Left colon (tissue), 2 donors: ENCODE measurements around the gene FLCN. TPM values are rescaled to one million over a fixed set of nuclear protein-coding genes. Genes with fewer than 3 reads are reported as not detected.
A peak's percentile ranks its signal among the peaks of the same experiment; 100 is the strongest.
"Not testable (repeated sequence)": the region's sequence is repeated elsewhere in the genome, so short reads cannot be mapped to it uniquely, and the experiment has no call there.

Experiments
- ATAC-seq: fragments of 200-7000 bp; cut with Tn5 transposase; one replicate; pipeline ENCODE4 v1.9.1; 2020; ENCODE audit warnings: mild to moderate bottlenecking, moderate library complexity
- DNase-seq, 2 donors: peaks; one replicate each; pipeline ENCODE4 v3.0.0-alpha.2; 2020
- intact Hi-C, 2 donors: fragments of 100-400 bp; cut with DNase I in 1 of 2; cut with micrococcal nuclease in 1 of 2; formaldehyde crosslinking; loops; one replicate each; pipeline versions ENCODE4 v1.11.2 to v1.14.0; 2022; cut with DNase I, micrococcal nuclease
- total RNA-seq, 2 donors: library from RNA; stranded (reverse); fragmentation: NEBNext Ultra II Directional; extraction: Animal tissue kit (Norgen Biotek cat#: 25700); gene quantifications; one replicate each; pipeline ENCODE4 v1.2.1, GENCODE V29; 2021
- donor health status: DM: no; HTN: no; CAD: no.
- donor health status: DM: yes; HTN: yes; CAD: no.

The FLCN gene
- total RNA-seq, 2 donors from 2014 or later: 46.9 to 50.1 TPM

- ATAC-seq: no peak
- intact Hi-C loops: no loop called here
- DNase-seq: no peak
These were observed 40.2 kb downstream of the FLCN start for GRCh38 chr17:17196776-17197175.

GRCh38 chr17:17195466-17195865 lies 41.5 kb downstream of the FLCN start:
- ATAC-seq, intact Hi-C loops, DNase-seq: not testable (repeated sequence)

GRCh38 chr17:17191961-17192381 lies 45.0 kb downstream of the FLCN start:
- ATAC-seq (no peak), DNase-seq (no peak)
- intact Hi-C loops: no loop called here

- intact Hi-C loops: no loop called here
- peak; percentile 17 for ATAC-seq
These were observed 45.6 kb downstream of the FLCN start for GRCh38 chr17:17191346-17191792.

GRCh38 chr17:17190188-17190587 lies 46.8 kb downstream of the FLCN start:
- ATAC-seq (no peak), DNase-seq (no peak)
- intact Hi-C loops: no loop called here

More at GRCh38 chr17:17191346-17191792, 45.6 kb downstream of the FLCN start:
- no peak for DNase-seq

- no peak for DNase-seq
- no peak for ATAC-seq
- intact Hi-C loops: no loop called here
These were observed 47.4 kb downstream of the FLCN start for GRCh38 chr17:17189559-17189958.

GRCh38 chr17:17188586-17188985 lies 48.4 kb downstream of the FLCN start:
- intact Hi-C loops: no loop called here
- ATAC-seq (no peak), DNase-seq (no peak)

GRCh38 chr17:17186551-17187505 lies 50.1 kb downstream of the FLCN start:
- no peak for ATAC-seq

GRCh38 chr17:17186051-17186450 lies 50.9 kb downstream of the FLCN start:
- intact Hi-C loops: no loop called here
- DNase-seq (peak in 1 of 2 donors; percentile 19), ATAC-seq (peak; percentile 58)

More at GRCh38 chr17:17186551-17187505, 50.1 kb downstream of the FLCN start:
- intact Hi-C loops: no loop called here
- DNase-seq: no peak

- DNase-seq, intact Hi-C loops: not testable (repeated sequence)
- peak; percentile 12 for ATAC-seq
These were observed 51.8 kb downstream of the FLCN start for GRCh38 chr17:17184985-17185757.

GRCh38 chr17:17183744-17184143 lies 53.2 kb downstream of the FLCN start:
- ATAC-seq: no peak
- no peak for DNase-seq
- intact Hi-C loops: no loop called here

- DNase-seq (no peak), ATAC-seq (no peak)
- intact Hi-C loops: no loop called here
These were observed 54.3 kb downstream of the FLCN start for GRCh38 chr17:17182598-17183136.

- intact Hi-C loops: no loop called here
- DNase-seq: no peak
These were observed 55.0 kb downstream of the FLCN start for GRCh38 chr17:17181666-17182597.

GRCh38 chr17:17180741-17181525 lies 56.0 kb downstream of the FLCN start:
- DNase-seq: no peak
- no peak for ATAC-seq
- intact Hi-C loops: no loop called here

More at GRCh38 chr17:17181666-17182597, 55.0 kb downstream of the FLCN start:
- ATAC-seq: no peak

GRCh38 chr17:17180141-17180603 lies 56.8 kb downstream of the FLCN start:
- intact Hi-C loops: no loop called here
- ATAC-seq: no peak
- no peak for DNase-seq

- DNase-seq (no peak), ATAC-seq (no peak)
- intact Hi-C loops: no loop called here
These were observed 57.6 kb downstream of the FLCN start for GRCh38 chr17:17179371-17179827.

GRCh38 chr17:17177176-17177575 lies 59.8 kb downstream of the FLCN start:
- ATAC-seq: no peak
- intact Hi-C loops: no loop called here
- DNase-seq: no peak
